Measurements from ENCODE around the gene ZNF740.
"Not testable (repeated sequence)": the region's sequence is repeated elsewhere in the genome, so short reads cannot be mapped to it uniquely, and the experiment has no call there.

ZNF740 gene

DNA sequence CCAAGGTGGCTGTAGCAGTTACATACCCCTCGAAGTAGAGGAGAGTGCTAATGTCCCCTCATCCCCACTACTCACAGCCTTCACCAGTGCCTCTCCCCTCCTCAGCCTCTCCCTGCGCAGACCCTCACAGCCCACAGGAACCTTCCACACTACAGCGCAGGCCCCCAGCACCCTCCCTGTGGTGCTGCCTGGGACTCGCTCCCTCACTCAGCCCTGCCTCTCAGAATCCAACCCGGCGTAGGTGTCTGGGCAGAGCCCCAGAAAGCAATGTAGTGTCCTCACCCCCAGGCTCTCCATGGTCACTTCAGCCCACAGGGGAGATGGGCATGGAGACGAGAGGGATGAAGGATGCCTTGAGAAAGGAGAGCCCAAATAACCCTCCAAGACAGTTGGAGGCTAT lies 10.9 kb upstream of the ZNF740 start:
- H3K36me3 Mint-ChIP-seq: peaks cover 5% of the 10 kb centered on the region
- no peak for DNase-seq (ENCODE audit: low spot score in 2 of 2)
- no peaks in the 10 kb centered on the region for H3K9me3 Mint-ChIP-seq
- H3K4me1 Mint-ChIP-seq: peaks cover 6% of the 10 kb centered on the region
- ATAC-seq: no peak
- no peak overlapping the region for H3K4me3 Mint-ChIP-seq
- no peak overlapping the region for H3K27ac Mint-ChIP-seq

GRCh38 chr12:53170215-53170614 lies 10.3 kb upstream of the ZNF740 start:
- no peak overlapping the region for H3K27ac Mint-ChIP-seq
- H3K36me3 Mint-ChIP-seq: peaks cover 5% of the 10 kb centered on the region
- no peak overlapping the region for H3K4me3 Mint-ChIP-seq
- ATAC-seq (no peak), DNase-seq (ENCODE audit: low spot score in 2 of 2) (no peak)
- H3K4me1 Mint-ChIP-seq: peaks cover 6% of the 10 kb centered on the region
- no peaks in the 10 kb centered on the region for H3K9me3 Mint-ChIP-seq

- no peak for DNase-seq (ENCODE audit: low spot score in 2 of 2)
- H3K4me3 Mint-ChIP-seq: no peak overlapping the region
- no peak for ATAC-seq
- H3K9me3 Mint-ChIP-seq: no peaks in the 10 kb centered on the region
- peaks cover 6% of the 10 kb centered on the region for H3K4me1 Mint-ChIP-seq
- peaks cover 5% of the 10 kb centered on the region for H3K36me3 Mint-ChIP-seq
- peak overlapping the region; percentile 16 for H3K27ac Mint-ChIP-seq
Observed at GRCh38 chr12:53170876-53171724, 9.4 kb upstream of the ZNF740 start.

- H3K9me3 Mint-ChIP-seq: no peaks in the 10 kb centered on the region
- peak overlapping the region; percentile 16 for H3K27ac Mint-ChIP-seq
- H3K4me1 Mint-ChIP-seq: peaks cover 6% of the 10 kb centered on the region
- no peak for DNase-seq (ENCODE audit: low spot score in 2 of 2)
- no peak overlapping the region for H3K4me3 Mint-ChIP-seq
- ATAC-seq: no peak
- H3K36me3 Mint-ChIP-seq: peaks cover 5% of the 10 kb centered on the region
Observed at GRCh38 chr12:53171725-53172329, 8.7 kb upstream of the ZNF740 start.

- H3K4me3 Mint-ChIP-seq: no peak overlapping the region
- H3K36me3 Mint-ChIP-seq: peaks cover 5% of the 10 kb centered on the region
- H3K27ac Mint-ChIP-seq: peak overlapping the region; percentile 83
- ATAC-seq (no peak), DNase-seq (ENCODE audit: low spot score in 2 of 2) (no peak)
- peaks cover 6% of the 10 kb centered on the region for H3K4me1 Mint-ChIP-seq
- no peaks in the 10 kb centered on the region for H3K9me3 Mint-ChIP-seq
Observed at GRCh38 chr12:53172352-53172751, 8.2 kb upstream of the ZNF740 start.

GRCh38 chr12:53173085-53173715 lies 7.3 kb upstream of the ZNF740 start:
- Mint-ChIP-seq H3K4me3 (no peak overlapping the region), H3K36me3 (peaks cover 5% of the 10 kb centered on the region), H3K9me3 (no peaks in the 10 kb centered on the region), H3K4me1 (peaks cover 6% of the 10 kb centered on the region), H3K27ac (peak overlapping the region; percentile 83)
- DNase-seq (ENCODE audit: low spot score in 2 of 2) (no peak), ATAC-seq (no peak)

GRCh38 chr12:53174881-53175491 lies 5.5 kb upstream of the ZNF740 start:
- ATAC-seq: no peak
- no peak for DNase-seq (ENCODE audit: low spot score in 2 of 2)
- Mint-ChIP-seq H3K4me1 (peaks cover 17% of the 10 kb centered on the region), H3K27ac (no peak overlapping the region), H3K4me3 (no peak overlapping the region), H3K9me3 (no peaks in the 10 kb centered on the region), H3K36me3 (peaks cover 8% of the 10 kb centered on the region)

- H3K4me3 Mint-ChIP-seq: no peak overlapping the region
- H3K36me3 Mint-ChIP-seq: peaks cover 24% of the 10 kb centered on the region
- no peaks in the 10 kb centered on the region for H3K9me3 Mint-ChIP-seq
- no peak overlapping the region for H3K27ac Mint-ChIP-seq
- ATAC-seq (no peak), DNase-seq (ENCODE audit: low spot score in 2 of 2) (no peak)
- H3K4me1 Mint-ChIP-seq: peaks cover 27% of the 10 kb centered on the region
Observed at GRCh38 chr12:53176750-53177149, 3.8 kb upstream of the ZNF740 start.

GRCh38 chr12:53177447-53177846 lies 3.1 kb upstream of the ZNF740 start:
- not testable (repeated sequence) for ATAC-seq; DNase-seq (ENCODE audit: low spot score in 2 of 2); H3K9me3 Mint-ChIP-seq; H3K27ac Mint-ChIP-seq; H3K4me3 Mint-ChIP-seq
- peaks cover 30% of the 10 kb centered on the region for H3K36me3 Mint-ChIP-seq
- H3K4me1 Mint-ChIP-seq: peaks cover 34% of the 10 kb centered on the region

GRCh38 chr12:53178803-53179202 lies 1.7 kb upstream of the ZNF740 start:
- not testable (repeated sequence) for ATAC-seq; H3K9me3 Mint-ChIP-seq; DNase-seq (ENCODE audit: low spot score in 2 of 2)
- Mint-ChIP-seq H3K36me3 (peaks cover 40% of the 10 kb centered on the region), H3K27ac (peak overlapping the region; percentile 96), H3K4me1 (peaks cover 40% of the 10 kb centered on the region), H3K4me3 (peak overlapping the region; percentile 93)

- DNase-seq (ENCODE audit: low spot score in 2 of 2) (no peak), ATAC-seq (peak; percentile 31)
- Mint-ChIP-seq H3K4me3 (peak overlapping the region; percentile 93), H3K27ac (peak overlapping the region; percentile 96), H3K36me3 (peaks cover 49% of the 10 kb centered on the region), H3K9me3 (no peaks in the 10 kb centered on the region), H3K4me1 (peaks cover 50% of the 10 kb centered on the region)
Observed at GRCh38 chr12:53179687-53180219, 769 bp upstream of the ZNF740 start.

DNA sequence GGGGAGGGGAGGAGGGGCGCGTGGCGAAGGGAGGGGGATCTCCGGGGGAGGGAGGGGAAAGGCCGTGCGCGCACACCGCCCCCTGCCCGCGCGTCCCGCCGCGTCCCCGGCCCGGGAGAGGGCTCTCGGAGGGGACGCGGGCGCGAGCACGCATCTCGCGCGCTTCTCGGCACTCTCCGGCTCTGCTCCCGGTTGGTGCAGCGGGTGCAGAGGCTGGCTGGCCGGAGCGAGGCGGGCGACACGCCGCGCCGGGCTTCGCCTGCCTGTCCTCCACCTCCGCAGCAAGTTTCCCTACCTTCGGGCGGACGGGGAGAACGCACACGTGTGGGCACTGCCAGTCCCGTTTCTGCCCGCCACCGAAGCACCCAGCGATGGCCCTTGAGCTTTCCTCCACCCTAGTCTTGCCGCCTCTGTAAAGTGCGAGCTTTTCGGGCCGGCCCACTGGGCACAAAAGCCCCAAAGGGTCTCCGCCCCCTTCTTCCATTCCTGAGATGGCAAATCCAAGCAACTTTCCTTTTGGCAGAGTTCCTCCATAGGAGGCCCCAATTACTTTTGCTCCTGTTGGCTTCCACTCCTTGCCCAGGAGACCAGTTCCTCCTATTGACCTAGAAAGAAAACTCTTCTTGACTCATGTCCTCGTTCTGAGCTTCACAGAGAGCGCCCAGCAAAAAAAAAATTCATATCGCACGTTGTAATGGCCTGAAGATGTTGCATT lies 566 bp downstream of the ZNF740 start:
- Mint-ChIP-seq H3K4me1 (peaks cover 58% of the 10 kb centered on the region), H3K9me3 (no peaks in the 10 kb centered on the region), H3K27ac (peak overlapping the region; percentile 96), H3K36me3 (peaks cover 63% of the 10 kb centered on the region), H3K4me3 (peak overlapping the region; percentile 93)
- peak in 1 of 2 donors; percentile 53 for DNase-seq (ENCODE audit: low spot score in 2 of 2)
- peak; percentile 68 for ATAC-seq

- Mint-ChIP-seq H3K4me1 (peaks cover 58% of the 10 kb centered on the region), H3K27ac (peak overlapping the region; percentile 96)
Observed at GRCh38 chr12:53181935-53182334, 1.4 kb downstream of the ZNF740 start.

GRCh38 chr12:53182903-53183302 lies 2.4 kb downstream of the ZNF740 start:
- H3K36me3 Mint-ChIP-seq: peaks cover 81% of the 10 kb centered on the region
- no peaks in the 10 kb centered on the region for H3K9me3 Mint-ChIP-seq
- DNase-seq (ENCODE audit: low spot score in 2 of 2) (no peak), ATAC-seq (no peak)
- peak overlapping the region; percentile 93 for H3K4me3 Mint-ChIP-seq
- no peak overlapping the region for H3K27ac Mint-ChIP-seq
- peaks cover 58% of the 10 kb centered on the region for H3K4me1 Mint-ChIP-seq

More at GRCh38 chr12:53181935-53182334, 1.4 kb downstream of the ZNF740 start:
- no peak for DNase-seq (ENCODE audit: low spot score in 2 of 2)
- Mint-ChIP-seq H3K9me3 (no peaks in the 10 kb centered on the region), H3K4me3 (peak overlapping the region; percentile 93), H3K36me3 (peaks cover 71% of the 10 kb centered on the region)
- ATAC-seq: no peak

All from stimulated activated effector memory CD8-positive, alpha-beta T cell treated with anti-CD3 and anti-CD28 coated beads, Interleukin-12 subunit alpha, Interleukin-12 subunit beta, amount 100 ng/mL, for 72 hours (primary cell).